Measurements from ENCODE around the gene IQGAP2.

Gene IQGAP2

GRCh38 chr5:76451031-76451701 is 48.1 kb downstream of the IQGAP2 start:
- DNase-seq (ENCODE audit: low read depth in 2 of 2) = no peak

GRCh38 chr5:76455531-76456133 is 52.5 kb downstream of the IQGAP2 start:
- DNase-seq (ENCODE audit: low read depth in 2 of 2) = no peak

- no peak for DNase-seq (ENCODE audit: low read depth in 2 of 2)
Observed at GRCh38 chr5:76456258-76456657, 53.2 kb downstream of the IQGAP2 start.

GRCh38 chr5:76457674-76458485 is 54.8 kb downstream of the IQGAP2 start:
- DNase-seq (ENCODE audit: low read depth in 2 of 2) = no peak

GRCh38 chr5:76458486-76458830 is 55.4 kb downstream of the IQGAP2 start:
- no peak for DNase-seq (ENCODE audit: low read depth in 2 of 2)

GRCh38 chr5:76460104-76460503 is 57.0 kb downstream of the IQGAP2 start:
- no peak for DNase-seq (ENCODE audit: low read depth in 2 of 2)

GRCh38 chr5:76462097-76462667 is 59.1 kb downstream of the IQGAP2 start:
- no peak for DNase-seq (ENCODE audit: low read depth in 2 of 2)

GRCh38 chr5:76467216-76467615 is 64.1 kb downstream of the IQGAP2 start:
- DNase-seq (ENCODE audit: low read depth in 2 of 2) = no peak

- no peak for DNase-seq (ENCODE audit: low read depth in 2 of 2)
Observed at GRCh38 chr5:76468635-76469425, 65.7 kb downstream of the IQGAP2 start.

GRCh38 chr5:76469656-76470290 is 66.7 kb downstream of the IQGAP2 start:
- no peak for DNase-seq (ENCODE audit: low read depth in 2 of 2)

- no peak for DNase-seq (ENCODE audit: low read depth in 2 of 2)
Observed at GRCh38 chr5:76470976-76471375, 67.9 kb downstream of the IQGAP2 start.

- no peak for DNase-seq (ENCODE audit: low read depth in 2 of 2)
Observed at GRCh38 chr5:76471406-76471805, 68.3 kb downstream of the IQGAP2 start.

- DNase-seq (ENCODE audit: low read depth in 2 of 2) = no peak
Observed at GRCh38 chr5:76471987-76472334, 68.9 kb downstream of the IQGAP2 start.

- no peak for DNase-seq (ENCODE audit: low read depth in 2 of 2)
Observed at GRCh38 chr5:76472335-76473008, 69.4 kb downstream of the IQGAP2 start.

GRCh38 chr5:76473009-76473336 is 69.9 kb downstream of the IQGAP2 start:
- DNase-seq (ENCODE audit: low read depth in 2 of 2) = no peak

- DNase-seq (ENCODE audit: low read depth in 2 of 2) = peak; percentile 37 to 58
Observed at GRCh38 chr5:76473661-76474060, 70.6 kb downstream of the IQGAP2 start.

GRCh38 chr5:76474377-76474776 is 71.3 kb downstream of the IQGAP2 start:
- no peak for DNase-seq (ENCODE audit: low read depth in 2 of 2)

GRCh38 chr5:76475385-76475784 is 72.3 kb downstream of the IQGAP2 start:
- DNase-seq (ENCODE audit: low read depth in 2 of 2) = no peak

GRCh38 chr5:76475936-76476335 is 72.9 kb downstream of the IQGAP2 start:
- no peak for DNase-seq (ENCODE audit: low read depth in 2 of 2)

- no peak for DNase-seq (ENCODE audit: low read depth in 2 of 2)
Observed at GRCh38 chr5:76476474-76477038, 73.5 kb downstream of the IQGAP2 start.

- DNase-seq (ENCODE audit: low read depth in 2 of 2) = no peak
Observed at GRCh38 chr5:76477061-76477460, 74.0 kb downstream of the IQGAP2 start.
